HG02798 (cell line): Measurements from ENCODE around the gene SNX2.
"Not testable (repeated sequence)": the region's sequence is repeated elsewhere in the genome, so short reads cannot be mapped to it uniquely, and the experiment has no call there.

Experiments used
- ATAC-seq: cut with Tn5 transposase; IDR thresholded peaks from one replicate; pipeline ENCODE4 v1.9.1; 2021; ENCODE audit warnings: mild to moderate bottlenecking; ENCODE audit not compliant: unreplicated experiment, poor library complexity

Gene SNX2

DNA sequence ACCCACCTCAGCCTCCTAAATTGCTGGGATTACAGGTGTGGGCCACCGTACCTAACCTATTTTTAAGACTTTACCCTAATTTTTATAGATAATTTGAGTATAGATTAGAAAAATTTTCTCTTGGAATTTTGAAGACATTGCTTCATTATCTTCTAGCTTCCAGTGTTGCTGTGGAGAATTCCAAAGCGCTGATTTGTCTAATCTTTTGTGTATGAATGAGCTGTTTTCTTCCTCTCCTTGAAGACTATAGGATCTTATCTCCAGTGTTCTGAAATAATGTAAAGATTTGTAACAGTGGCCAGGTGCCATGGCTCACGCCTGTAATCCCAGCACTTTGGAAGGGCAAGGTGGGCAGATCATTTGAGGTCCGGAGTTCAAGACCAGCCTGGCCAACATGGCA is 64.9 kb downstream of the SNX2 start:
- ATAC-seq = no peak

DNA sequence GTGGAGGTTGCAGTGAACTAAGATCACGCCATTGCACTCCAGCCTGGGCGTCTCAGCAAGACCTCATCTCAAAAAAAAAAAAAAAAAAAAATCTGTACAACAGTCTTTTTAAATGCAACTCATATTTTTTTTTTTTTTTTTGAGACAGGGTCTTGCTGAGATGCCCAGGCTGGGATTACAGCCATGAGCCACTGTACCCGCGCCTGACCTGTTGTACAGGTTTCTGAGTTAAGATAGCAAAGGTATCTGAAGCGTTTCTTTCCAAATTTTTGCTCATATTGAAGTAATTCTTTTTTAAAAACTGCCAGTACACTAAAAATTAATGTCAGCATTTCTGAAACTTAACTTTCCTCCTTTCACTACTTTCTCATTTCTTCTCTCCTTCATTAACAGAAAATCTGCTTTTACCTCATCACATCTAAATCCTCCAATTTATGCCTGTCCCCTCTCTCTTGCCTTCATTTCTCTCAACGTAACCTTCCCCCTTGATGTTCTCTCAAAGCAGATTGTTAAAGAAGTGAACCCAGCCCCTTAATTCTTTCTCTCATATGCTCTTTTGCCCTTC is 67.2 kb downstream of the SNX2 start:
- no peak for ATAC-seq

DNA sequence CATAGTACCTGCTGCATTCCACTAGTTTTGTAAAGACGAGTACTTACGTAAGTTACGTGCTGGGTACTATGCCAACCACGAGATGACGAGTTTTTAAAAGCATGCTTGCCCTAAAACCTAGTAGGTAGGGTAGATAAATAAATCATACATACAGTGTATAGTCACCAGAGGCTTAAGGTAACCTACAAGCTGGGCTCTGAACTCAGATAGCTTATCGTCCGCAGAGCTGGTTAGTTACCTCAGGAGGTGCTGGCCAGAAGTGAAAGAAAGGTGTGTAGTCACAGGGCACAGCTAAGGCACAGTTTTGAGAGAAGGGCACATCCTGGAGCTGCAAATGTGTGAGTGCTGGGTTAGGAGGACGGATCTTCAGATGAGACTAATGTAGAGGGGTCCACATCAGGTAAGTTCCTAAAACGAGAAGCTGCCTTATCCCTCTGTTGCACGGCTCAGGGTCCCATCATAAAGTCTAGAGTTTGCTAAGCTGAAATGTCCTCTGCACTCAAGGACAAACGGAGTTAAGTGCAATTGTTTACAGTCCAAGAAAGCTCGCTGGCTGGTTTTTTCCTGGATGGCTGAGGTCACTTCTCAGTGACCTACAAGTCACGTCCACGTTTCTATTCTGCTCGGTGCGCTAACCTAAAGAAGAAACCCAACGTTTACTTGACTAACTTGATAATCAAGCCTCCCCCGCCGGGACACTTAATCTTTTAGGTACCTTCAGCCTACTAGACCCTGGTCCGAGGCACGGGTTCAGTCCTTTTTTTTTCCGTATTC is 69.4 kb downstream of the SNX2 start:
- ATAC-seq = no peak

DNA sequence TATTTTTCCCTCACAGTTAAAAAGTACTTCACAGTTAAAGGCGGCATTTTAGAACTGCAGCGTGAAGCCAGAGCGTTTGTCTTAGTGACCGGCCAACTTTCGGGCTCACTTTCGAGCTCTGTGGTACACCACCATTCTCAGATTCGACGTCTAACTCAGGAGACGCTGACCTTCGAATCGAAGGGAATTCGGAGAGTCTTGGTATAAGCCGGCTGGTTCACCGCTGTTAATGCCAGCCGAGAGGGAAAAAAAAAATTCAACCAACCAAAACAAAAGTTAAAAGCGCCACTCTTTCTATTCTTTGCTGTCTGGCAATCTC is 70.0 kb downstream of the SNX2 start:
- ATAC-seq = peak; percentile 52

DNA sequence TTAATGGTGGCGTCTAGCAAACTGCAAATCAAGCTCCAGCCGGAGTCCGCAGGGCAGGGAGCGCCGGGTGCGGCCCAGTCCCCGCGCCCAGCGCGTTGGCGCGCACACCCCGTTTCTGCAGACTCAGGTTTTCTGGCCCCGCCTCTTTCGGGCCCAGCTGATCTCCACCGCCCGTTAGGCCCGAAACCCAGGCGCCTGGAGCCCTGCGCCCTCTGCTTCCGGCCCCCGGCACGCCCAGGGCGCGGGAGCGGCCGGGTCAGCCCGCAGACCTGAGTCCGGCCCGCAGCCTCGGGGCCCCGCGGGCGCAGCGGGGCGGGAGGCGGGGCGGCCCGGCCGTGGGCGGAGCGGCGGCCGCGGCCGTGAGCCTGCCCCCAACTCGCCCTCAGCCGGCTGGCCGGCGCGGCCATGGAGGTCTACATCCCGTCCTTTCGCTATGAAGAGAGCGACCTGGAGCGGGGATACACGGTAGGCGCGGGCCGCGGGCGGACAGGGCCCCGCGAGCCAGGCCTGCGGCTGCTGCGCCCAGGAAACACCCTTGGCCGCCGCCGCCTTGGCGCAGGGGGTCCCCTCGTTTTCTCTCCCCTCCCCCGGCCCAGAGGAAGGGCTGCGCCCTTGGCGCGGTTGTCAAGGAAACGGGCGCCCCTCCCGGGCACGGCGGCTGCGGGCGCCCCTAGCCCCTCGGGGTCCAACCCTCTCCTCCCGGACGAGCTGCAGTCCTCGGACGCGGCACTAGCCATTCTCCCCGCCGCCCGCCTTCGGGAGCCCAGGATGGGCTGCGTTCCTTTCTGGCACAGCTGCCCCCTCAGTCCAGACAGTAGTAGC is 70.6 kb downstream of the SNX2 start, which contains the start of gene SNX24:
Gene SNX24 (plus strand): TSS at position 385 of the 822 bp plus-strand sequence. CDS start 21 bp downstream, at position 406.
- ATAC-seq = peak; percentile 86

DNA sequence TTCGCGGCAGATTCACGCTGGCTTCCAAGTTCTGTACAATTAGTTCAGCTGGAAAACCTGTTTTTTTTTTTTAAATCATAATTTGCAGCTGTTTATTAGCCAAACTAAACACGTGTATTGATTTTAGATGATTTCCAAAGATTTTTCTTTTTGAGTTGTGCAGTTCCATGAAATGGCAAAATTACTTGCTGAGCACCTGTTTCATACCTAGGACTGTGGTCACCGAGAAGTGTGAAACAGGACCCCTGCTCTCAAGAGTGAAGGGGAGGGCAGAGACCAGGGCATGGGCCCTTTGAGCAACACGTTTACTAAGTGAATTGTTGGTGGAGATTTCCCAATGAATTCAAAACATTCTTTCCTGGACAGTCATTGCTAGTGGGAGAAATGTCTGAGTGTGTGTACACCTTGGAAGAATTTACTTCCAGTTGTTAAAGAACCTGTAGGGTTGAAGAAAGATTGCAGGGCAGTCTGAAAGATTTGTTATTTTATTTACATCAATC is 71.2 kb downstream of the SNX2 start:
- ATAC-seq = no peak

DNA sequence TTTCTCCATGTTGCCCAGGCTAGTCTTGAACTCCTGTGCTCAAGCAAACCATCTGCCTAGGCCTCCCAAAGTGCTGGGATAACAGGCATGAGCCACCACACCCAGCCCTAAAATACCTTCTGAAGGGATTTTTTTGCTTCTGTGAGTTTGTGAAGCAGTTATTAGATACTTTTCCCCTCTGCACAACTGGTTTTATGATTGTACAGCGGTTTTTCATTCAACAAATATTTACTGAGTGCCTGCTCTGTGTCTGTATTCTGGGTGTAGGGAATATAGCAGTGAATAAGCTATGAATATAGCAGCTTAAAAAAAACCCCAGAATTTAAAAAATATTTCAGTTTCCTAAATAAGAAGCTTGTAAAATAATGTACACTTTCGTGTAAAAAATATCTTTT is 72.8 kb downstream of the SNX2 start:
- ATAC-seq = no peak

DNA sequence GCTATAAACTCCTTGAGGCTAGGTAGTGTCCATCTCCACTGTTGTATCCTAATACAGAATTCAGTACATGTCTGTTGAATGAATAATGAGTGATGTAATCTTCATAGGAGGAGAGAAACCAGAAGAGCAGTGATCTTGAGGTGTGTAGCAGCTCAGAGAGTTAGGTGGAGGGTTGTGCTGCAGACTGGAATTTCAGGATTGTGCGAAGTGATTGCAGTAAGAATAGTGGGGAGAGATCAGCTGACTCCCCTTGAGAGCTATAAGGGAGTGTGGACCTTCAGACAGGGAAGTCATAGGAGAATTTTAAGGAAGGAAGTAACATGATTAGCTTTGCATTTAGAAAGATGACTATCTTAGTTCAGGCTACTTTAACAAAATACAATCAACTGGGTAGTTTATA is 74.9 kb downstream of the SNX2 start:
- ATAC-seq = no peak

DNA sequence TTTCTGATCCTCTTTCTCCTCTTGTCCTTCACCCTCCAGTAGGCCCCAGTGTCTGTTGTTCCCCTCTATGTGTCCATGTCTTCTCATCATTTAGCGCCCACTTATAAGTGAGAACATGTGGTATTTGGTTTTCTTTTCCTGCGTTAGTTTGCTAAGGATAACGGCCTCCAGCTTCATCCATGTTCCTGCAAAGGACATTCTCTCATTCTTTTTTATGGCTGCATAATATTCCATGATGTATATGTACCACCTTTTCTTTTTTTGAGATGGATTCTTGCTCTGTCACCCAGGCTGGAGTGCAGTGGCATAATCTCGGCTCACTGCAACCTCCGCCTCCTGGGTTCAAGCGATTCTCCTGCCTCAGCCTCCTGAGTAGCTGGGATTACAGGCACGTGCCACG is 82.7 kb downstream of the SNX2 start:
- ATAC-seq = not testable (repeated sequence)

DNA sequence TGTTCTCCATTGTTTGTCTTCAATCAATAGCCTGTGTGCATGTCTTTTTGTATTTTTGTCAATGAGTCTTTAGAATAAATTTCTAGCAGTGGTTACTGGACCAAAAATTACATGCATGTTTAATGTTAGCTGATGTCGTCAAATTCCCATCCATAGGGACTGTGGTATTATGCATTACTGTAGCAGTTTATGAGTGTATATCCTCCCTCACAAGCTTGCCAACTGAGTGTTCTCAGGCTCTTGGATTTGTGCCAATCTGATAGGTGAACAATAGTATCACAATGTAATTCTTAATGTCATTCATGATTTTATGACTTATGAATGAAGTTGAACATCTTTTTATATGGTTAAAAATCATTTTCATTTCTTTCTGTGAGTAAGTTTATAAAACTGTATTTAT is 83.6 kb downstream of the SNX2 start:
- ATAC-seq = no peak

DNA sequence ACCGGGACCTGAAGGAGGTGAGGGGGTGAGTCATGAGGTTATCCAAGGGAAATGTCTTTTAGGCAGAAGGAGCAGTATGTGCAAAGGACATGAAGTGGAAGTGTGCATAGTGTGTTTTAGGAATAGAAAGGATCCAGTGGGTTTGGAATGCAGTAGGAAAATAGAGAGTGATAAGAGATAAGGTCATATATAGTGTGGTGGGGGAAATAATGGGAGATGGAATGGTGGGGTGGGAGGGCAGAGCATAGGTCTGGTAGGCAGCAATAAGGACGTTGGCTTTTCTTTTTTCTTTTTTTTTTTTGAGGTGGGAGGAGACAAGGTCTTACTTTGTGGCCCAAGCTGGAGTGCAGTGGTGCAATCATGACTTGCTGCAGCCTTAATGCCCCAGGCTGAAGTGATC is 88.4 kb downstream of the SNX2 start:
- ATAC-seq = no peak

DNA sequence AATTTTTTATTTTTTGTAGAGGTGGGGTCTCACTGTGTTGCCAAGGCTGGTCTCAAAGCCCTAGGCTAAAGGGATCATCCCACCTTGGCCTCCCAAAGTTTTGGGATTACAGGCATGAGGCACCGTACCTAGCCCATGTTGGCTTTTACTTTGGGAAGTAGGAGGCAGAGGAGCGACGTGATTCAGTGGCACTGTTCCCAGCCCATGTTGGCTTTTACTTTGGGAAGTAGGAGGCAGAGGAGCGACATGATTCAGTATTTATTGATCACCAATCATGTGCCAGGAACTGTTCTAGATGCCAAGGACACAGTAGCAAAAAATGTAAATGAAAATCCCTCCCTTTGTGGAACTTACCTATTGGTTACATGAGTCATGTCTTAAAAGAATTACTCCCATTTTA is 88.8 kb downstream of the SNX2 start:
- no peak for ATAC-seq

DNA sequence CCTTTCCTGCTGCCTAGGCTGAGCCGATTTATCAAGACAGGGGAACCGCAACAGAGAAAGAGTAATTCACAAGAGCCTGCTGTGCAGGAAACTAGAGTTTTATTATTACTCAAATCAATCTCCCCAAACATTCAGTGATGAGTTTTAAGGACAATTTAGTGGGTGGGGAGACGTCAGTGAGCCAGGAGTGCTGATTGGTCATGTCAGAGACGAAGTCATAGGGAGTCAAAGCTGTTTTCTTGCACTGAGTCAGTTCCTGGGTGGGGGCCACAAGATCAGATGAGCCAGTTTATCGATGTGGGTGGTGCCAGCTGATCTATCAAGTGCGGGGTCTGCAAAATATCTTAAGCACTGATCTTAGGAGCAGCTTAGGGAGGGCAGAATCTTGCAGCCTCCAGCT is 89.5 kb downstream of the SNX2 start:
- no peak for ATAC-seq

DNA sequence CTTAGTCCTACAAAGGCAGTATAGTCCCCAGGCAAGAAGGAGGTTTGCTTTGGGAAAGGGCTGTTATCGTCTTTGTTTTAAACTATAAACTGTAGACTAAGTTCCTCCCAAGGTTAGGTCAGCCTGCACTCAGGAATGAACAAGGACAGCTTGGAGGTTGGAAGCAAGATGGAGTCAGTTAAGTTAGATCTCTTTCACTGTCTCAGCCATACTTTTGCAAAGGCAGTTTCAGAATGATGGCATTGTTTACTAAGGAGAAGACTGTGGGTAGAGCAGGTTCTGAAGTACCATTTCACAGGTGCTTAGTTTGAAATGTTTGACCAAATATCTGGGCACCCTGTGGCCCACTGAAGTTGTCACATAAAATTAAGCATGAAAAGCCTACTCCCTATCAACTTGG is 90.0 kb downstream of the SNX2 start:
- ATAC-seq = no peak

DNA sequence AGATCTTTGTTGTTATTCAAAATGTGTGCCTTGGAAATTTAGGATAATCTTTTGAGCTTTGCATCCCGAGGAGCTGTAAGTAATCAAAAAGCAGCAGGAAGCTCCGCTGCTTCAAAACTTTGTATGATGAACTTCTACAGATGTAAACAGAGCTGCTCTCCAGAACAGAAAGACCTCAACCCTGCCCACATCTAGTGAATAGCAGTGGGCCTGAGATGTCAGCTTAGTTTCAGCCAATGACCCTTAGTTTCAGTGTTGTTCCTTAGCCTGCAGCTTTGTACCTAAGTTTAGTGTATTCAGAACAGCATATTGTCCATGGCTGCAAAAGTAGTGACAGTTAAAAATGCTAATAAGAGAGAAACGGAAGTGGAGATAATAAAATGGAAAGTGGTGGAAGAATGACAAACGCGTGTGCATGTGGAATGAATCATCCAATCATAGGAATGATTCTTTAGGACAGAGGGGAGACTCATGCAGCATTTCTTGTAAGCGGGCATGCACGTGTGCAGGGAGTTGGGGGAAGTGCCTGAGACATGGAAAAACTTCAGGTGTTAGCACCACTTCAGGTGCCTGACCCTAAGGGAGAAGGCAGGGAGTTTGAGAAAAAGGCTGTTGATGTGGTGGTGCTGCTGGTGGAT is 95.5 kb downstream of the SNX2 start:
- no peak for ATAC-seq

DNA sequence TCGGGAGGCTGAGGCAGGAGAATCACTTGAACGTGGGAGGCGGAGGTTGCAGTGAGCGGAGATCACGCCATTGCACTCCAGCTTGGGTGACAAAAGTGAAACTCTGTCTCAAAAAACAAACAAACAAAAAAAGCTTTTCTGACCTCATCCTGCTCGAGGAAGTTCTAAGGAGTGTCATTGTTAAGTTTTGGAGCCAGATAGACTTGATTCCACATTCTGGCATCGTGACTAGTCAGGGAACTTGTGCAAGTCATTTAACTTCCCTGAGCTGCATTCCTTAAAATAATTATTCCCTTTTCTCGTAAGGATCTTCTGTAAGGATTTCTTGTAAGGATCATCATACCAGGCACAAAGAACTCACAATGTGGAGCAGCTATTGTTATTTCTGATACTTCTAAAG is 96.8 kb downstream of the SNX2 start:
- no peak for ATAC-seq

DNA sequence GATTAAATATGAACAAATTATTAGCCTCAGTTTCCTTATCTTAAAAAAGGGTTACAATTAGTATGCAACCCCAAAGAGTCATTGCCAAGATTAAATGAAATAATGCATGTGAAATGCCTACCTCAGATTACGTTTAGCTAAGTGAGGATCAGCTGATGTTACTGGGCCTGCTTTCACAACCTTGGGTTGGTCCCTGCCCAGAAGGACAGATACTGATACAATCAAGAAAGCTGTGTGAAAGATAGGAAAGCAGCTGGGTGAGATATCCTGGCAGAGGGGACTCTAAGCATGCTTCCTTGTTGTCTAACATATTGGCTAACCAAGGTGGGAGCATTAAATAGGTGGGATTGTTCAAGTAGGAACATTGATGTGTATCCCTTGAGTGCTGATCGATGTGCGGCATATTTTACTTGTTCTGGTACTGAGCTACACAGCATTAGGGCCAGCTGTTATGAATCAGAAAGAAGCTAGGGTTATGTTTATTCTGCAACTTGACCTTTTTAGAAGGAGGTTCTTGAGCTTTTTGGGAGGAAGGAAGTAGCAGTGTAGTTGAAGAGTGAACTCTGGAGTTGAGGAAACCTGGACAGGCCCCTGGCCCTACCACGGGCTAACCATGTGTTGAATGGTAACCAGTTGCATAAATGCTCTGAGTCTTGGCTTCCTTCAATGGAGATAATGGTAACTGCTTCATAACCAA is 99.4 kb downstream of the SNX2 start:
- ATAC-seq = no peak

DNA sequence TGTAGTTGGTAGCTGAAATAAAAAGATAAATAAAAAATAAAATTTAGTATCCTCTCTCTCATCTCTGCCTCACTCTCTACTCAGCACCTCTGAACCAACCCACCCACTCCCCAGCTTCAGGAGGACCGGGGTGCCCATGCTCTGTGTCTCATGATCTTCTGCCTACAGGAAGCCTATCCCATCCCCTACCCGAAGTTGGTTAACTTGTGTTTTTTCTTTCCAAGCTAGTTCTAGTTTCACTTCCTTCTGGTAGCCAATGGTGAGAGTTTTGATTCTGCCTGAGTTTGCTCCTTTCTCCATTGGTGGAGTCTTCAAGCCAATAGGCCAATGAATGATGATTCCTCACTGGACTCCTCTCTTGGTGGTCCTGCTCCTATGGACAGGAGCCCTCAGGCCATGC is 102.6 kb downstream of the SNX2 start:
- no peak for ATAC-seq

DNA sequence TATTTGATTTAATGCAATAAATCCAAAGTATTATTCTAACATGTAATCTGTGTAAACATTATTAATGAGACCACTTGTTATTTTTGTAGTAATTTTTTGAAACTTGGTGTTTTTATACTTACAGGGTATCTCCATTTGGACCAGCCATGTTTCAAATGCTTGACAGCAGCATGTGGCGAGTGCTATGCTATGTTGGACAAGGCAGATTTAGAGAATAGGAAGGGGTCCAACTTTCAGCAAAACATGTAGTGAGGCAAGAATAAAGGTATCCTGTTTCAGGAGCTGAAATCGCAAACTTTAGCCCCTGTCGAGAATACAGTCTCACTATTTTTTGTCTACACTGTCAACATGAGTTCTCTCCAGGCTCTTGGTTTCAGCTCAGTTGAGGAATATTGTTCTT is 104.2 kb downstream of the SNX2 start:
- no peak for ATAC-seq
